Stimulated activated CD4-positive, alpha-beta T cell treated with anti-CD3 and anti-CD28 coated beads, TNF-alpha, amount 100 ng/mL, for 24 hours (primary cell): ENCODE results near the gene B4GALNT2.

Source experiments
- DNase-seq, 3 experiments: peaks; one replicate each; pipeline ENCODE4 v3.0.0-alpha.2; 2020; ENCODE audit warnings: low read depth in 3 of 3

Gene B4GALNT2

GRCh38 chr17:49210158-49211029 is 77.8 kb downstream of the B4GALNT2 start, which contains the start of the genes ABI3 and GNGT2:
TSS of gene ABI3 (plus strand) at chr17:49210707. CDS start at chr17:49210725, 18 bp downstream.
TSS of gene GNGT2 (minus strand) at chr17:49210574. CDS start at chr17:49207422, 3,152 bp downstream.
- DNase-seq = peak; percentile 38 to 66 (median 40)

GRCh38 chr17:49213399-49213798 is 80.8 kb downstream of the B4GALNT2 start:
- no peak for DNase-seq

- DNase-seq = no peak
Observed at GRCh38 chr17:49213847-49214246, 81.3 kb downstream of the B4GALNT2 start.

- no peak for DNase-seq
Observed at GRCh38 chr17:49214676-49215360, 82.2 kb downstream of the B4GALNT2 start.

GRCh38 chr17:49216482-49216881 is 83.9 kb downstream of the B4GALNT2 start:
- DNase-seq = no peak

- DNase-seq = no peak
Observed at GRCh38 chr17:49216953-49217650, 84.5 kb downstream of the B4GALNT2 start.

- no peak for DNase-seq
Observed at GRCh38 chr17:49217651-49218413, 85.3 kb downstream of the B4GALNT2 start.

- DNase-seq = no peak
Observed at GRCh38 chr17:49218941-49219913, 86.7 kb downstream of the B4GALNT2 start.

GRCh38 chr17:49219987-49220386 is 87.4 kb downstream of the B4GALNT2 start:
- DNase-seq = no peak

- DNase-seq = no peak
Observed at GRCh38 chr17:49223168-49223516, 90.6 kb downstream of the B4GALNT2 start.

GRCh38 chr17:49223517-49224197 is 91.1 kb downstream of the B4GALNT2 start:
- DNase-seq = peak in 2 of 3 experiments; percentile 55 to 70

GRCh38 chr17:49224198-49224996 is 91.8 kb downstream of the B4GALNT2 start:
- peak in 1 of 3 experiments; percentile 48 for DNase-seq

- DNase-seq = no peak
Observed at GRCh38 chr17:49224997-49225337, 92.4 kb downstream of the B4GALNT2 start.

- no peak for DNase-seq
Observed at GRCh38 chr17:49225554-49226236, 93.1 kb downstream of the B4GALNT2 start.
